Activated CD4-positive, CD25-positive, alpha-beta regulatory T cell treated with anti-CD3 and anti-CD28 coated beads, Interleukin-2, amount 50 U/mL, for 72 hours (primary cell): ENCODE results near the gene SOHLH2.

ENCODE experiments used
- DNase-seq: peaks from one replicate; pipeline ENCODE4 v3.0.0; 2021

The SOHLH2 gene

DNA sequence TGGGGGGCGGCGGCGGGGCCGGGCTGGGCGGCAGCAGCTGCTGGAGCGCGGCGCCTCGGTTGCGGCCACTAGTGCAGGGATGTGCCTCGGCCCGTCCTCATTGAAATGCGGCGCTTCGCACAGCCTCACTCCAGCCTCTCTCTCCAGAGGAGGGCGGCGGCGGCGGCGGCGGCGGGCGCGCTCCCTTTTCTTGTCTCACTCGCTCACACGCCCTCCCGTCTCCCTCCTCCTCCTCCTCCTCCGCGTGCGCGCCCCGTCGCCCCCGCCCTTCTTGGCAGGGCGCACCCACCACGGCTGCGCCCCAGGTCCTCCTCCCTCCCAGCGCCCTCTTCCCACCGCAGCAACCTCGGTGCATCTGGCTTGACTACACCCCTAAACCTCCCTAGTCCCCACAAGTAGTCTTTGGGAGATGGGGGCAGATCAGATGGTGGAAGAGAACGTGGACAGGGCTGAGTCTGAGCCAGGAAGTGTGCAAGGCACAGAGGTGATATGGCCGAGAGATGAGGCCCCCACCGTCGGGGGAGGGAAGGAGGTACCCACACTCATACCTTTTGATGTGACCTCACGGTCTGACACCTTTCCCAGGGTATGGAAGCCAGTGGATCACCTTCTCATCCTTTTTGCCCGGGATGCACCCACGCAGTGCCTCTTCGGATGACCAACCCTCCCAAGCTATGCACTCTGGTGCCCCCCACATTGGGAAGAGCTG lies 83.0 kb downstream of the SOHLH2 start, which contains the start of gene DCLK1:
Gene DCLK1, minus strand, starts transcription at position 161 of the 709 bp plus-strand sequence.
- DNase-seq: no peak

DNA sequence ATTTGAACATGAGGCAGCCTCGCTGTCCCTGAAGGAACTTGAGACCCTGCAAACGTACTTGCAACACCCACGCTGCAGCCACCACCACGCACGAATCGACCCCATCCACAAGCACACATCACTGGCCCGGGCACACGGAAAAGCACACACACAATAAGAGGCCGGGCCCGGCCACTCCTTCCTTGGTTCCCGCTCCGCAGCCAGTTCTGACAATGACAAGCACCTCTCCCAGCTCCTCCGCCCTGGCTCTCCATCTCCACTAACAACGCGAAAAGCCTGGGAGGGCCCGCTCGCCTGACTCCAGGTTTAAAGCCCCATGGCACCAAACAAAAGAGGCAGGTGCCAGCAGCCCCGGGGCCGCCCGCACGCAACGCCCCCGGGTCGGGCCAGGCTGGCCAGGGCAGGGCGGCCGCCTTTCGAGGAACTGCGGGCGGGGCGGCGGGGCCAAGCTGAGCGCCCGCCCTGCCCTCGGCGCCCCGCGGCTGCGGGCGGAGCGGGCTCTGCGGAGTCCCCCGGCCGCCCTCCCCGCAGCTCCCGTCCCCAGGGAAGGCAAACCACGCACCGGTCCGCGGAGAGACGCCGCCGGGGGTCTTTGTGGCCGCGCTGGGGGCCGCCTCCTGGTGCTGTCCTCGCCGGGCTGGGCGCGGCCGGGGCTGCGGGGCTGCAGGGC lies 83.7 kb downstream of the SOHLH2 start:
- no peak for DNase-seq

DNA sequence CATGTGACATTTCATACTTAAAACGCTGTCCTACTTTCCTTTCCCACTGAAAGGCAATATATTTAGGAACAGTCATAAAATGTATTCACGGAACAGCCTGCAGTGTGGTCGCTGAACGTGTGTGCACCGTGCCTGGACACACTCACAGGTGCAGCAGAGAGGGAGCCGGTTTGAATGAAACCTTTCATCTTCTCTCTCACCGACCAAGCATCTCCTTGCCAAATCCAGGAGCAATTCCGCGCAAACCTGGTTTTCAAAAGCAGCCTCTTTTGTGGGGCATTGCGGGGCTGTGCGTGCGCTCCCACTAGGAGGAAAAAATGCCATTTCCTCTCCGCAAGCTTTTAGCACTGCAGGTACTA lies 84.2 kb downstream of the SOHLH2 start:
- no peak for DNase-seq

DNA sequence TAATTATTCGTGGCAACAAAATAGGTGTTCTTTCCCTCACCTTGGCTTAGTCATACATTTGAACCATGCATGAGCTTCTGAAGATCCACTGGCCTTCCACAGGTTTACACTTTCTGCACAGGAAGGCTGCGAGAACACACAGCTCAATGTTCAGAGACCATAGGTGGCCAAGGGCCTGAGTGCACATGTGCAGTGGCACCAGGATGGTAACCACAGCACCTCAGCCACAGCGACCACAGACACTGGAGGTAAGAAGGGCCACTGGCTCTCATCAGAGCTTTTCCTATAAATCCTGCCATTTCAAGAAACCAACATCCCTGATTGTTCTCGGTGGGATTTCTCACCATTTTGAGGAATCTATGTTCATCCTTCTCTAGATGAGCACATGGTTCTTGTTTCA lies 84.8 kb downstream of the SOHLH2 start:
- DNase-seq: no peak

DNA sequence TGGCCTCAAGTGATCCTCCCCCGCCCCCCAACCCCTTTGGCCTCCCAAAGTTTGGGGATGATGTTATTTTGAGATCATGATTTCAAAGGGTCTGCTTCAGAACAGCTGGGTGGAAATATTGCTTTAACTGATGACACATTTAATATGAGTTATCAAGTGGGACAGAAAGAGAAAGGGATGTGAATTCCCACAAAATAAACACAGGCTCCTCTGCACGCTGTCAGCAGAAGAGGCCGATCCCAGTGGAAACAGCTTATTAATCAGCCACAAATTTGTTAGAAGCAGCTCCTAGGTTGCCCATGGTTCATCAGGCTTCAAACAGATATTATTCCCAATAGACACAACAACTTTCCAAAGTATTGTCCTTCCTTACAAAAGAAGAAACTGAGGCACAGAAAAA lies 87.9 kb downstream of the SOHLH2 start:
- DNase-seq: no peak

DNA sequence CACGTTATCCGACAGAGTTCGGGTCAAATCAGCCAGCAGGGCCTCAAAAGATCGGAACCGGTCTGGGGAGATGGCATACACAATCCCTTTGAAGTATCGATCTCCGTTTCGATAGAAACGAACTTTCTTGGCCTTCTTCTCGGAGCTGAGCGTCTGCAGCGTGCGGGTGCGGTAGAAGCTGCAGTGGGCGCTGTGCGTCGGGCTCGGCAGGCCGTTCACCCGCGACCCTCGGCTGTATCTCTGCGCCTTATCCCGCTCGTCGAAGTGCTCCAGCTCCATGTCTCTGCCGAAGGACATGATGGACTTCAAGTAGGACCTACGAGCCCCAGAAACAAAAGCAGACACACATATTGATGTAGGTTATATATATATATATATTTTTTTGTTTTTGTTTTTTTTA lies 88.5 kb downstream of the SOHLH2 start:
- DNase-seq: no peak

DNA sequence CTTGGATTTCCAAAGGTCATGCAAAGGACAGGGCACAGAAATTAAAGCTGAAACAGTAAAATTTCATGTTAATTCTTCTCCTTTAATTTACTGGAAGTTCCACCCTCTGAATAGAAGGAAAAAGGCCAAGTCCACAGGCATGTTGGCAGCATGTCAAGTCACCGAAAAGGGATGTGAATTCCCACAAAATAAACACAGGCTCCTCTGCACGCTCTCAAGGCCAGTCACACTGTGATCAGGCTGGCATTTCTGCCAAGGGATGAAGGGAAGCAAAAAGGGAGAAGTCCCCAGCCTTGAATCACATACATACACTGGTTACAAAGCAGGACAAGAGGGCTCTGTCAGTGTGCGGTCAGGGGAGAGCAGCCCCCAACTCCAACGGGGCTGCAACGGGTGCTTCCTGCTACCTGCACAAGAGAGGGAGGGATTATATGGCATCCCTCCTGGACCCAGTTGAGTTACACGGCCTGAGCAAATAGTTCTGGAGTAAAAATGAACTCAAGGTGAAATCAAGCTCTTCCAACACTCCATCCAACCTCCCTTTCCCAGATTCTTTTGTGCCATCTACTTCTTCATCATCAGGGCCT lies 90.0 kb downstream of the SOHLH2 start:
- no peak for DNase-seq
